ENCODE data around the gene IFI44. TPM values are rescaled to one million over a fixed set of nuclear protein-coding genes. Genes with fewer than 3 reads are reported as not detected.

IFI44 gene
- total and polyA plus RNA-seq, 12 donors: 14.9 to 87.1 (median 34.0) TPM

DNA sequence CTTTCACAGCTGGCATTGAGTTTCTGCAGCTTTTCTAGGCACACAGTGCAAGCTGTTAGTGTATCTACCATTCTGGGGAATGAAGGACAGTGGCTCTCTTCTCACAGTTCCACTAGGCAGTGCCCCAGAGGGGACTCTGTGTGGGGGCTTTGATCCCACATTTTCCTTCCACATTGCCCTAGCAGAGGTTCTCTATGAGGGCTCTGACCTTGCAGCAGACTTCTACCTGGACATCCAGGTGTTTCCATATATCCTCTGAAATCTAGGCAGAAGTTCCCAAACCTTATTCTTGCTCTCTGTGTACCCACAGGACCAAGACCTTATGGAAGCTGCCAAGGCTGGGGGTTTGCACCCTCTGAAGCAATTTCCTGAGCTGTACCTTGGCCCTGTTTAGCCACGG is 2.4 kb upstream of the IFI44 start:
- H3K36me3 ChIP-seq (replicated peaks in 1 of 2): no peaks in the 10 kb centered on the region
- no peak for DNase-seq
- H3K9me3 ChIP-seq (replicated peaks in 1 of 3): no peaks in the 10 kb centered on the region
- H3K4me3 ChIP-seq: no peak overlapping the region
- TF ChIP-seq, protein P1, sequence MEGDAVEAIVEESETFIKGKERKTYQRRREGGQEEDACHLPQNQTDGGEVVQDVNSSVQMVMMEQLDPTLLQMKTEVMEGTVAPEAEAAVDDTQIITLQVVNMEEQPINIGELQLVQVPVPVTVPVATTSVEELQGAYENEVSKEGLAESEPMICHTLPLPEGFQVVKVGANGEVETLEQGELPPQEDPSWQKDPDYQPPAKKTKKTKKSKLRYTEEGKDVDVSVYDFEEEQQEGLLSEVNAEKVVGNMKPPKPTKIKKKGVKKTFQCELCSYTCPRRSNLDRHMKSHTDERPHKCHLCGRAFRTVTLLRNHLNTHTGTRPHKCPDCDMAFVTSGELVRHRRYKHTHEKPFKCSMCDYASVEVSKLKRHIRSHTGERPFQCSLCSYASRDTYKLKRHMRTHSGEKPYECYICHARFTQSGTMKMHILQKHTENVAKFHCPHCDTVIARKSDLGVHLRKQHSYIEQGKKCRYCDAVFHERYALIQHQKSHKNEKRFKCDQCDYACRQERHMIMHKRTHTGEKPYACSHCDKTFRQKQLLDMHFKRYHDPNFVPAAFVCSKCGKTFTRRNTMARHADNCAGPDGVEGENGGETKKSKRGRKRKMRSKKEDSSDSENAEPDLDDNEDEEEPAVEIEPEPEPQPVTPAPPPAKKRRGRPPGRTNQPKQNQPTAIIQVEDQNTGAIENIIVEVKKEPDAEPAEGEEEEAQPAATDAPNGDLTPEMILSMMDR (IDR thresholded peaks at IDR 0.05): no peak
- no peak for TF ChIP-seq POLR2A (IDR thresholded peaks at IDR 0.05)
- H3K27ac ChIP-seq: no peak overlapping the region
- peaks cover 0 to 15% of the 10 kb centered on the region in 2 donors for H3K4me1 ChIP-seq (replicated peaks in 1 of 2)
- WGBS, 4 donors: 78 to 100% (median 97%) methylated on average over 1 of the region's 1 CpG
- no peaks in the 10 kb centered on the region for H3K27me3 ChIP-seq
- intact Hi-C loops (cut with DNase I): no loop called here

DNA sequence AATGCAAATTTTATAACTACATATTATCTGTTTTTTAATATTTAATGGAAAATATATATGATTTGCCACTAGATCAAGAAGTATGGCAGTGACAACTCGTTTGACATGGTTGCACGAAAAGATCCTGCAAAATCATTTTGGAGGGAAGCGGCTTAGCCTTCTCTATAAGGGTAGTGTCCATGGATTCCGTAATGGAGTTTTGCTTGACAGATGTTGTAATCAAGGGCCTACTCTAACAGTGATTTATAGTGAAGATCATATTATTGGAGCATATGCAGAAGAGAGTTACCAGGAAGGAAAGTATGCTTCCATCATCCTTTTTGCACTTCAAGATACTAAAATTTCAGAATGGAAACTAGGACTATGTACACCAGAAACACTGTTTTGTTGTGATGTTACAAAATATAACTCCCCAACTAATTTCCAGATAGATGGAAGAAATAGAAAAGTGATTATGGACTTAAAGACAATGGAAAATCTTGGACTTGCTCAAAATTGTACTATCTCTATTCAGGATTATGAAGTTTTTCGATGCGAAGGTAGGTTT is 556 bp downstream of the IFI44 start:
- 28 to 39% (median 37%) methylated on average over 6 of the region's 6 CpGs for WGBS, 4 donors
- intact Hi-C loops (cut with DNase I): no loop called here
- Histone ChIP-seq H3K4me1 (replicated peaks in 1 of 2) (peaks cover 0 to 35% of the 10 kb centered on the region in 2 donors), H3K4me3 (peak overlapping the region in 2 of 4 donors; percentile 9 to 68), H3K36me3 (replicated peaks in 1 of 2) (no peaks in the 10 kb centered on the region), H3K27me3 (no peaks in the 10 kb centered on the region), H3K27ac (peak overlapping the region in 4 of 5 donors; percentile 12 to 63 (median 44)), H3K9me3 (replicated peaks in 1 of 3) (no peaks in the 10 kb centered on the region)
- TF ChIP-seq, protein P1 (IDR thresholded peaks at IDR 0.05): no peak
- TF ChIP-seq POLR2A (IDR thresholded peaks at IDR 0.05): no peak
- no peak for DNase-seq

DNA sequence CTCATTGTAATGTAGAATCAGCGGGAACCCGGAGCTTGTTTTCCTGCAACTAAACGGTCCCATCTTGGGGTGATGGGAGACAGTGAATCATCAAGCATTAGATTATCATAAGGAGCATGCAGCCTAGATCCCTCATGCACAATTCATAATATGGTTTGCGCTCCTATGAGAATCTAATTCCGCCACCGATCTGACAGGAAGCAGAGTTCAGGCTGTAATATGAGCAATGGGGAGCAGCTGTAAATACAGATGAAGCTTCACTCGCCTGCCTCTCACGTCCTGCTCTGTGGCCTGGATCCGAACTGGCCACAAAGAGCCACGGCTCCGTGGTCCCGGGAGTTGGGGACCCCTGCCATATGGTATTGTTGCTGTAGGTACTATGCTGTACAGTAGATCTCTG is 1.6 kb downstream of the IFI44 start:
- Histone ChIP-seq H3K36me3 (replicated peaks in 1 of 2) (no peaks in the 10 kb centered on the region), H3K4me1 (replicated peaks in 1 of 2) (peaks cover 0 to 35% of the 10 kb centered on the region in 2 donors), H3K9me3 (replicated peaks in 1 of 3) (no peaks in the 10 kb centered on the region), H3K4me3 (peak overlapping the region in 1 of 4 donors; percentile 68), H3K27me3 (no peaks in the 10 kb centered on the region), H3K27ac (peak overlapping the region in 1 of 5 donors; percentile 36)
- WGBS, 4 donors: 61 to 75% (median 67%) methylated on average over 12 of the region's 12 CpGs
- intact Hi-C loops (cut with DNase I): no loop called here
- no peak for TF ChIP-seq POLR2A (IDR thresholded peaks at IDR 0.05)
- TF ChIP-seq, protein P1 (IDR thresholded peaks at IDR 0.05): no peak
- no peak for DNase-seq

DNA sequence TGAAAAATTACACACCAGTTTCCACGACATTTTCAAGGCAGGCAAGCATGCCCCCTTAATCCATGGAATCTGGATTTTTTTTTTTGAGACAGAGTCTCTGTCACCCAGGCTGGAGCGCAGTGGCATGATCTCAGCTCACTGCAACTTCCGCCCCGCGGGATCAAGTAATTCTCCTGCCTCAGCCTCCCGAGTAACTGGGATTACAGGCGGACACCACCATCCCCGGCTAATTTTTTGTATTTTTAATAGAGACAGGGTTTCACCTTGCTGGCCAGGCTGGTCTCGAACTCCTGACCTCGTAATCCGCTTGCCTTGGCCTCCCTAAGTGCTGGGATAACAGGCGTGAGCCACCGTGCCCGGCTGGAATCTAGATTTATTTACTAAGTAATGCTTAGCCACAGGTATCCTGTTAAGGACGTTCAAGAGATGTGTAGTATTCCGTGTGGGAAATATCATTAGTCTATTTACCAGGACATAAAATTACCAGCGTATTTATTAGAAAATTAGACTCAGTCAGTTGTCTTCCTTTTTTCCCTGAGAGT is 2.5 kb downstream of the IFI44 start:
- no peaks in the 10 kb centered on the region for H3K9me3 ChIP-seq (replicated peaks in 1 of 3)
- DNase-seq: no peak
- WGBS, 4 donors: 79 to 88% (median 85%) methylated on average over 17 of the region's 17 CpGs
- no peak overlapping the region for H3K27ac ChIP-seq
- intact Hi-C loops (cut with DNase I): no loop called here
- no peaks in the 10 kb centered on the region for H3K27me3 ChIP-seq
- peaks cover 0 to 35% of the 10 kb centered on the region in 2 donors for H3K4me1 ChIP-seq (replicated peaks in 1 of 2)
- no peaks in the 10 kb centered on the region for H3K36me3 ChIP-seq (replicated peaks in 1 of 2)
- peak overlapping the region in 2 of 4 donors; percentile 0 to 68 for H3K4me3 ChIP-seq
- TF ChIP-seq, protein P1 (IDR thresholded peaks at IDR 0.05): no peak
- TF ChIP-seq POLR2A (IDR thresholded peaks at IDR 0.05): no peak

Measured in adrenal gland (tissue), 12 donors.